Hepatocyte (in vitro differentiated cells): Measurements from ENCODE around the gene ABCG2. TPM values are rescaled to one million over a fixed set of nuclear protein-coding genes. Genes with fewer than 3 reads are reported as not detected.
A peak's percentile ranks its signal among the peaks of the same experiment; 100 is the strongest.
"Not testable (repeated sequence)": the region's sequence is repeated elsewhere in the genome, so short reads cannot be mapped to it uniquely, and the experiment has no call there.

Experiments
- DNase-seq: peaks from one replicate; pipeline ENCODE4 v3.0.0-alpha.2; 2016; ENCODE audit warnings: low spot score
- H2AFZ ChIP-seq: fragments of 200-600 bp; sonication (generic); 2 replicates; pipeline ENCODE4 v1.6.0; 2016; ENCODE audit warnings: antibody characterized with exemption, mild to moderate bottlenecking
- H3K27ac ChIP-seq: fragments of 200-600 bp; sonication (generic); 2 replicates; pipeline ENCODE4 v1.5.1; 2016; ENCODE audit warnings: mild to moderate bottlenecking
- H3K27me3 ChIP-seq: fragments of 200-600 bp; sonication (generic); 2 replicates; pipeline ENCODE4 v1.6.1; 2016
- H3K36me3 ChIP-seq: fragments of 200-600 bp; sonication (generic); replicated peaks from 2 replicates; pipeline ENCODE4 v1.5.1; 2016; ENCODE audit warnings: low read depth; ENCODE audit not compliant: insufficient read depth
- H3K4me1 ChIP-seq: fragments of 200-600 bp; sonication (generic); 2 replicates; pipeline ENCODE4 v1.5.1; 2016; ENCODE audit warnings: mild to moderate bottlenecking, moderate library complexity; ENCODE audit not compliant: insufficient read depth
- H3K4me2 ChIP-seq: fragments of 200-600 bp; sonication (generic); 2 replicates; pipeline ENCODE4 v1.6.0; 2016
- H3K4me3 ChIP-seq: fragments of 200-600 bp; sonication (generic); 2 replicates; pipeline ENCODE4 v1.5.1; 2016; ENCODE audit warnings: mild to moderate bottlenecking
- H3K79me2 ChIP-seq: fragments of 200-600 bp; sonication (generic); 2 replicates; pipeline ENCODE4 v1.6.0; 2017; ENCODE audit warnings: mild to moderate bottlenecking
- H3K9me2 ChIP-seq: fragments of 200-600 bp; sonication (generic); replicated peaks from 2 replicates; pipeline ENCODE4 v1.6.0; 2017; ENCODE audit warnings: mild to moderate bottlenecking; ENCODE audit not compliant: insufficient read depth
- H3K9me3 ChIP-seq: fragments of 200-600 bp; sonication (generic); 2 replicates; pipeline ENCODE4 v1.5.1; 2016; ENCODE audit warnings: low read depth, mild to moderate bottlenecking
- H4K20me1 ChIP-seq: fragments of 200-600 bp; sonication (generic); 2 replicates; pipeline ENCODE4 v1.6.0; 2016; ENCODE audit warnings: mild to moderate bottlenecking; ENCODE audit not compliant: insufficient read depth, poor library complexity, severe bottlenecking
- CTCF ChIP-seq: fragments of 200-600 bp; sonication (generic); IDR thresholded peaks from 2 replicates; pipeline ENCODE4 v1.5.1; 2016; ENCODE audit warnings: antibody characterized with exemption, mild to moderate bottlenecking; ENCODE audit not compliant: poor library complexity
- EZH2 ChIP-seq: fragments of 200-600 bp; sonication (generic); IDR thresholded peaks from 2 replicates; pipeline ENCODE4 v1.6.1; 2016; ENCODE audit warnings: antibody characterized with exemption, mild to moderate bottlenecking, borderline replicate concordance
- EZH2phosphoT487 ChIP-seq: fragments of 200-600 bp; sonication (generic); IDR thresholded peaks from one replicate; pipeline ENCODE4 v1.6.1; 2018; ENCODE audit warnings: antibody characterized with exemption, mild to moderate bottlenecking, low read depth, moderate library complexity; ENCODE audit not compliant: unreplicated experiment, severe bottlenecking
- WGBS: methylation state at CpG from one replicate; pipeline ENCODE4 v1.1.6; 2016; ENCODE audit warnings: low lambda C conversion rate; ENCODE audit errors: missing lambda C conversion rate; 5-methylcytosine and 5-hydroxymethylcytosine counted together
- polyA plus RNA-seq: library from polyadenylated mRNA; unstranded; fragments of >200 nt; fragmentation: Nextera tagmentation; extraction: Ambion mirVana; gene quantifications from 2 replicates; pipeline ENCODE4 v1.2.1, GENCODE V29; 2016
- total RNA-seq: library from RNA; depleted of rRNA; stranded (reverse); fragments of >200 nt; gene quantifications from 2 replicates; pipeline ENCODE4 v1.2.3, GENCODE V29; 2014

The ABCG2 gene
- total and polyA plus RNA-seq, 2 experiments from 2014 or later = 3.7 to 11.6 TPM

- H3K36me3 ChIP-seq = no peaks in the 10 kb centered on the region
- no peaks in the 10 kb centered on the region for H3K79me2 ChIP-seq
- no peaks in the 10 kb centered on the region for H3K9me3 ChIP-seq
- no peaks in the 10 kb centered on the region for H3K9me2 ChIP-seq
- H3K4me2 ChIP-seq = no peak overlapping the region
- H3K27me3 ChIP-seq = no peaks in the 10 kb centered on the region
- 95% methylated on average over 5 of the region's 5 CpGs for WGBS
- peaks cover 22% of the 10 kb centered on the region for H3K4me1 ChIP-seq
- H2AFZ ChIP-seq = no peak overlapping the region
- peak overlapping the region; percentile 22 for H3K27ac ChIP-seq
- no peaks in the 10 kb centered on the region for H4K20me1 ChIP-seq
- H3K4me3 ChIP-seq = no peak overlapping the region
- TF ChIP-seq EZH2 (no peak), EZH2phosphoT487 (no peak), CTCF (no peak)
- DNase-seq = no peak
Measured at GRCh38 chr4:88108747-88109122, 49.7 kb downstream of the ABCG2 start.

GRCh38 chr4:88108108-88108465 is 50.4 kb downstream of the ABCG2 start:
- H2AFZ ChIP-seq, H3K4me2 ChIP-seq, H3K4me3 ChIP-seq, H3K9me3 ChIP-seq, H3K9me2 ChIP-seq, H4K20me1 ChIP-seq, DNase-seq, H3K79me2 ChIP-seq, H3K36me3 ChIP-seq, H3K27me3 ChIP-seq: not testable (repeated sequence)
- Histone ChIP-seq H3K4me1 (peaks cover 22% of the 10 kb centered on the region), H3K27ac (peak overlapping the region; percentile 40)
- WGBS = 77% methylated on average over 7 of the region's 7 CpGs

- TF ChIP-seq EZH2phosphoT487 (no peak), EZH2 (no peak), CTCF (no peak)
- no peaks in the 10 kb centered on the region for H3K27me3 ChIP-seq
- peak overlapping the region; percentile 57 for H3K27ac ChIP-seq
- H3K9me2 ChIP-seq = no peaks in the 10 kb centered on the region
- no peaks in the 10 kb centered on the region for H3K36me3 ChIP-seq
- 64% methylated on average over 2 of the region's 2 CpGs for WGBS
- no peak overlapping the region for H3K4me2 ChIP-seq
- H2AFZ ChIP-seq = no peak overlapping the region
- no peaks in the 10 kb centered on the region for H3K9me3 ChIP-seq
- peaks cover 22% of the 10 kb centered on the region for H3K4me1 ChIP-seq
- no peaks in the 10 kb centered on the region for H3K79me2 ChIP-seq
- no peaks in the 10 kb centered on the region for H4K20me1 ChIP-seq
- no peak overlapping the region for H3K4me3 ChIP-seq
- DNase-seq = peak; percentile 50
Measured at GRCh38 chr4:88107406-88108107, 50.9 kb downstream of the ABCG2 start.

GRCh38 chr4:88106205-88106604 is 52.2 kb downstream of the ABCG2 start:
- Histone ChIP-seq H3K4me2 (no peak overlapping the region), H3K4me3 (no peak overlapping the region), H3K79me2 (no peaks in the 10 kb centered on the region), H3K27ac (no peak overlapping the region), H3K9me3 (no peaks in the 10 kb centered on the region), H3K36me3 (no peaks in the 10 kb centered on the region), H3K27me3 (no peaks in the 10 kb centered on the region), H2AFZ (no peak overlapping the region), H3K9me2 (no peaks in the 10 kb centered on the region), H4K20me1 (no peaks in the 10 kb centered on the region), H3K4me1 (peaks cover 22% of the 10 kb centered on the region)
- WGBS = 95% methylated on average over 3 of the region's 3 CpGs
- no peak for TF ChIP-seq CTCF
- no peak for TF ChIP-seq EZH2phosphoT487
- TF ChIP-seq EZH2 = no peak
- DNase-seq = no peak
